HG02943 (cell line): ENCODE data around the gene TNFRSF18.
"Not testable (repeated sequence)": the region's sequence is repeated elsewhere in the genome, so short reads cannot be mapped to it uniquely, and the experiment has no call there.

Experiments
- ATAC-seq: cut with Tn5 transposase; IDR thresholded peaks from one replicate; pipeline ENCODE4 v1.9.1; 2021; ENCODE audit warnings: mild to moderate bottlenecking, low read depth, moderate library complexity; ENCODE audit not compliant: unreplicated experiment

The TNFRSF18 gene, protein sequence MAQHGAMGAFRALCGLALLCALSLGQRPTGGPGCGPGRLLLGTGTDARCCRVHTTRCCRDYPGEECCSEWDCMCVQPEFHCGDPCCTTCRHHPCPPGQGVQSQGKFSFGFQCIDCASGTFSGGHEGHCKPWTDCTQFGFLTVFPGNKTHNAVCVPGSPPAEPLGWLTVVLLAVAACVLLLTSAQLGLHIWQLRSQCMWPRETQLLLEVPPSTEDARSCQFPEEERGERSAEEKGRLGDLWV

DNA sequence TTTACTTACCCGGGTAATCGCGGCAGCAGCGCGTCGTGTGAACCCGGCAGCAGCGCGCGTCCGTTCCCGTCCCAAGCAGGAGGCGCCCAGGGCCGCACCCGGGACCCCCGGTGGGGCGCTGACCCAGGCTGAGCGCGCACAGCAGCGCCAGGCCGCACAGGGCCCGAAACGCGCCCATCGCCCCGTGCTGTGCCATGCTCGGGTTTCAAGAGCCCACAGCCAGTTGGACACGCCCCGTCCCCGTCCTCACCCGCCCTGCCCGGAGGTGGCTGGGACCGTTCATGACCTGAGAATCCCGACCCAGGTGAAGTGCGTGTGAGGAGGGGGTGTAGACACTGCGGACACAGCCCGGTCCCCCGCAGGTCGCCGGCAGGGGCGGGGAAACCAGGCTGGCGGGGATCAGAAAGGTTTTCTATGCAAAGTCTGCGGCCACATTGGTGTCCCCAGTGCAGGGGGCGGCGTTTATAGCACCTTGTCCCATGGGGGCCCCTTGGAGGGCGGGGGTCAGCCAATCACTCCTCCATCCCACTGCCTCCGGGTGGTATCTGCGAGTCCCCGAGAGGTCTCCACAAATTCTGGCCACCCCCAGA is at the start of gene TNFRSF18:
Gene TNFRSF18, minus strand, starts transcription at position 217 of the 590 bp plus-strand sequence. Its CDS starts 21 bp downstream, at position 196.
- no peak for ATAC-seq

DNA sequence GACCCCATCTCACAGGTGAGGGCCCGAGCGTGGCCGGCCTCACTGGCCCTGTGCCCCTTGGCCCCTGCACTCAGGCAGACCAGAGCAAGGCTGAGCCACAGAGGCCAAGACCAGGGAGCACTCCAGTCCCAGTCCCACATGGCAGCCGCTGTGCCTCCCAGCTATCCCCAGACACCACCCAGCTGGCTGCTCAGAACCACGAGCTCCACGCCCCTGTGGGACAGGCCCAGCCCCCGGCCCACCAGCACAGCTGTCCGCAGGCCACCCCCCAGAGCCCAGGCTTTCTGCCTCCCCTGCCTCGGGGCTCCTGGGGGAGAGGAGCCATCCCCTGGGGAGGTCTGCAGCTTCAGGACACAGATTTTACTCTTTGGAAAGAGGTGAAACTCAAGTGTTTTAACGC is 49.2 kb upstream of the TNFRSF18 start:
- ATAC-seq, result no peak

DNA sequence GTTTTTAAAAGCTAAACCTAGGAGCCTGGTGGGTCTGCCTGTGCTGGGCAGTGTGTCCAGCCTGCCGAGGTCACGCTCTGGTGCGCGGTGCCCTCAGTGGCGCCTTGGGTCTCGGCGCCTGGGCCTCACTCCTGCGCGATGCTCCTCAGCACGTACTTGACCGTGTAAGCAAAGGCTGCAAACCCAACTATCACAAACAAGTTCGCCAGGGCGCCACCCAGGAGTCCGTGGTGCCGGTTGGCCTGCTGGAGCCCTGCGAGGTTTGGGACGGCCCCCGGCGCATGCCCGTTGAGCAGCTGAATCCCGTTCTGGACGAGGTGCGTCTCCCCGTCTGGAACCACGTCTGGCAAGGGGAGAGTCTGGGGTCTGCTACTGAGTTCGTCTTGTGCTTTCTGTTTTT is 48.7 kb upstream of the TNFRSF18 start:
- ATAC-seq, result no peak

DNA sequence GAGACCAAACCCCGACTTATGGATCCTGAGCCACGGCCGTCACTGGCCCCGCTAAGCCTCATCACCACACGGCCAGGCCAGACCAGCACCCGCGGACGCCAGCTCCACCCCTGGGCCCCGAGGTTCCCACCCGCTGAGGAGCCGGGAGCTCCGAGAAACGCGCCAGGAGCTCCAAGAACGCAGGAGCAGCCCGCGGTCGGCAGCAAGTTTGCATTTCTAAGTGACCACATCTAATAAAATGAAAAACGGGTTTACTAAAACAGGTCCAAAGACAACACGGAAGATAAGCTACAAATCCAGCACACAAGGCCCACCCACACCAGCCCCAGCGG is 48.2 kb upstream of the TNFRSF18 start:
- ATAC-seq, result no peak

DNA sequence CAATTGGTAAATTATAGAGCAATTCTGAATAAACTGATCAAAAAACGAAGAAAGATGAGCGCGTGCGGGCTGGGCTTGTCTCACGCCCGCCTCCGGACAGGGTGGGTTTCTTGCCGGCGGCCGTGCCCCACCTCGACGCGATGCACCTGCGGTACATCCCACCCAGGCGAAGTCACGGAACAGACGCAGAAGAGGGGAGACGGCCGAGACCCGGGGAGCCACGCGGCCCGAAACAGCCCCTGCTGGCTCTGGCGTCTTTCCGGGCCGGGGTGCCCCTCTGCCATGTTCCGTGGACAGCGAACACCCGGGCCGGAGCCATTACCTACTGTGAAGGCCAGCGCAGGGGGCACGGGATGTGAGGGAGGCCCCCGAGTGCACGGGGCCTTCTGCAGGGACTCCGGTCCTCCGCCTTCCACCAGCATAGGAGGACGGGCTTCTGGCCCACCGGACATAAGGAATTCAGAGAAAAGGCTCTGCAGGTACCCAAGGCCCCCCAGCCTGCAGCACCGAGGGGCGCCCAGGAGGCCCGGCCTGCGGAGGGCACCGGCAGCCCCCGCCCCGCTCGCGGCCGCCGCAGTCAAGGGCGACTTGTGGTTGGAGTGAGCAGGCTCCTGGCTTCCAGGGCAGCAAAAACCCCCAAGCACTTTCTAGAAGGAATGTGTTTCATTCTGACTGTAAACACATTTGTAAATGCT is 47.7 kb upstream of the TNFRSF18 start:
- ATAC-seq, result no peak

DNA sequence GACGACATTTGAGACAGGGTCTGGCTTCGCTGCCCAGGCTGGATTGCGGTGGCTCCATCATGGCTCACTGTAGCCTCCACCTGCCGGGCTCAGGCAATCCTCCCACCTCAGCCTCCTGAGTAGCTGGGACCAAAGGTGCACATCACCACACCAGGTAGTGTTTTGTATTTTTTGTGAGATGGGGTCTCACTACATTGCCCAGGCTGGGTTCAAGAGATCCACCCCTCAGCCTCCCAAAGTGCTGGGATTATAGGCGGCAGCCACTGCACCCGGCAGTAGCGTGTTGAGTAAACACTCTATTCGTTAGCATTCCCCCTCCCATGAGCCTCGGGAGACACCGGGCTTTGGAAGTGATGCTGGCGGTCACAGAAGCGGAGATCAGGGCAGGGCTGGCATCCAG is 46.9 kb upstream of the TNFRSF18 start:
- ATAC-seq, result no peak

DNA sequence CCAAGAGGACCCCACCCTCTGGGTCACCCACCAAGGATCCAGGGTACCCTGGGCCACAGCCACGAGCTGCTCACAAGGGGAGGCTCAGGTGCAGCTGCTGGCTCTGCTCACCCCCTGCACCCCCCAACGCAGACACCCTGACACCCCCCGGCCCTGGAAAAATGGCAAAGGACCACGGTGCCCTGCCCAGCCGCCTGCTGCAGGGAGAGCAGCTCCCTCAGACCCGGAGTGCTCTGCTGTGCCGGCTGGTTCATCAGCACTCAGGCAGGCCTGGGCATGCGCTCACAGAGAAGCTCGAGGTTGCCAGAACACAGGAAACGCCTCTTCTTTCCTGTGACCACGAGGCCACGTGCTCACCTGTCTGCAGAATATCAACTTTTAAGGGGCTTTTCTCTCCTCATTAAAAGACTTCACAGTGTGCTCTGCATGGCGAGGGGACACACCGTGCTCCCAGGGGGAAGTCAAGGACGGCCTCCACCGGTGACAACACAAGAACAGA is 44.4 kb upstream of the TNFRSF18 start:
- no peak for ATAC-seq

DNA sequence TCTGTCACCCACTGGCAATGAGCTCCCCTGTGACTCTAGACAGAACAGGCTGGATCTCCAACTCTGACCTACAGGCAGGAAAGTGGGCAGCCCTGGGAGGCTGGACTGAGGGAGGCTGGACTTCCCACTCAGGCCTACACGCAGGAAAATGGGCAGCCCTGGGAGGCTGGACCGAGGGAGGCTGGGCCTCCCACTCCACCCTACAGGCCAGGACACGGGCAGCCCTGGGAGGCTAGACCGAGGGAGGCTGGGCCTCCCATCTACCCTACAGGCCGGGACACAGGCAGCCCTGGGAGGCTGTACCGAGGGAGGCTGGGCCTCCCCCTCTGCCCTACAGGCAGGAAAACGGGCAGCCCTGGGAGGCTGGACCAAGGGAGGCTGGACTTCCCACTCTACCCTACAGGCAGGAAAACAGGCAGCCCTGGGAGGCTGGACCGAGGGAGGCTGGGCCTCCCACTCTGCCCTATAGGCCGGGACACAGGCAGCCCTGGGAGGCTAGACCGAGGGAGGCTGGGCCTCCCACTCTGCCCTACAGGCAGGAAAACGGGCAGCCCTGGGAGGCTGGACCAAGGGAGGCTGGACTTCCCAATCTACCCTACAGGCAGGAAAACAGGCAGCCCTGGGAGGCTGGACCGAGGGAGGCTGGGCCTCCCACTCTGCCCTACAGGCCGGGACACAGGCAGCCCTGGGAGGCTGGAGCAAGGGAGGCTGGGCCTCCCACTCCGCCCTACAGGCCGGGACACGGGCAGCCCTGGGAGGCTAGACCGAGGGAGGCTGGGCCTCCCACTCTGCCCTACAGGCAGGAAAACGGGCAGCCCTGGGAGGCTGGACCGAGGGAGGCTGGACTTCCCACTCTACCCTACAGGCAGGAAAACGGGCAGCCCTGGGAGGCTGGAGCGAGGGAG is 41.9 kb upstream of the TNFRSF18 start:
- not testable (repeated sequence) for ATAC-seq

DNA sequence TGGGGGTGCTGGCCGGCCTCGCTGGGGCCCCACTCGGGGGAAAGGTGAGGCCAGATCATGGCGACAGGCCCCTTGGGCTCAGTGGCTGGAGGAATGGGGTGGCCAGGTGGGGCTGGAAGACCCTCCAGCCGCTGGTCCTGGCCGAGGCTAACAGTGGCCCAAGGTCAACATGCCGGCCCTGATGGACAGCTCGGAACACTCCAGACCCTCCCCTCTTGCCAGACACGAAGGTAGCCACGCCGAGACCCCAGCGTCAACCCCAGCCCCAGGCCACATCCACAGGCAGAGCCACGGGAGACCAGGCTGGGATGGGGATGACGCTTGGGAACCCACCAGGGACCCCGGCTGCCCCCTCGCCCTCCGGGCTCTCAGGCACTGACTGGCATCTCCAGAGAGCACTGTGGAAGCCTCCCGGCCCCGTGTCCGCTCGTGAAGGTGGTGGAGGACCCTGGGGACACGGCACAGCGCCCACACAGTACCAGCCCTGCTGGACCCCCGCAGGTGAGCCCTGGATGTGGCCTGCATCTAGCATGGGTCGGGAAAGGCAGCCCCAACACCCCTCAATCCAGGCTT is 41.0 kb upstream of the TNFRSF18 start:
- no peak for ATAC-seq

DNA sequence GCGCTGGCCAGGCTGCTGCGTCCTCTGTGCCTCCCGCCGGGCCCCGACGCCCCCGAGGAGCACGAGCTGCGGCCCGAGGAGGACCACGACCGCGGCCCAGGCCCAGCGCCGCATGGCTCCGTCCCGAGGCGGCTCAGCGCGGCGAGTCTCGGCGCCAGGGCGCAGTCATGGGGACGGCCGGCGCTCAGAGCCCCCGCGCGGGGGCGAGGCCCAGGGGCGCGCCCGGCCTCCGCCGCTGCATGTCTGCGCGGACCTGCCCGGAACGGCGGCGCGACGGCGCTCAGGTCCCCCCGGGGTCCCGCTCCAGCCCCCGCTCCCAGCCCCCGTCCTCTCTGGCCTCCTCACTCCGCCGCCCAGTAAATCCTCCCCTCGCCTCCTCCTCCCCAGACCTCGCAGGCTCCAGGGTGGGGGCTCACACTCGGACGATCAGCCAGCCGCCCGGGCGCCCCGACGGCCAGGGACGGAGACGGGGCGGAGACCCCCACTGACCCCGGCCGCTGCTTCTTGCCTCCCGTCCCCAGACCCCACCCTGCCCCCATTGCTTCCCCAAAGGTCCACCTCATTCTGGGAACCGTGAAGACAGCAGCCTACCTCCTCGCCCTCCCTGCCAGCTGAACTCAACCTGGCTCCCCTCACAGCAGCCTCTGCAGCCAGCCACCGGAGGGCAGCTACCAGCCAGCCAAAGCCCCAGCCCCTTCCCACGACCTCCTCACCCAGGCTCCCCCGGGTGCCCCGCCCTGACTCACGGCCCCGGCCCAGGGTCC is 40.4 kb upstream of the TNFRSF18 start, which contains the start of gene C1QTNF12:
Gene C1QTNF12, minus strand, starts transcription at position 146 of the 764 bp plus-strand sequence. Its CDS starts 32 bp downstream, at position 114.
- no peak for ATAC-seq

DNA sequence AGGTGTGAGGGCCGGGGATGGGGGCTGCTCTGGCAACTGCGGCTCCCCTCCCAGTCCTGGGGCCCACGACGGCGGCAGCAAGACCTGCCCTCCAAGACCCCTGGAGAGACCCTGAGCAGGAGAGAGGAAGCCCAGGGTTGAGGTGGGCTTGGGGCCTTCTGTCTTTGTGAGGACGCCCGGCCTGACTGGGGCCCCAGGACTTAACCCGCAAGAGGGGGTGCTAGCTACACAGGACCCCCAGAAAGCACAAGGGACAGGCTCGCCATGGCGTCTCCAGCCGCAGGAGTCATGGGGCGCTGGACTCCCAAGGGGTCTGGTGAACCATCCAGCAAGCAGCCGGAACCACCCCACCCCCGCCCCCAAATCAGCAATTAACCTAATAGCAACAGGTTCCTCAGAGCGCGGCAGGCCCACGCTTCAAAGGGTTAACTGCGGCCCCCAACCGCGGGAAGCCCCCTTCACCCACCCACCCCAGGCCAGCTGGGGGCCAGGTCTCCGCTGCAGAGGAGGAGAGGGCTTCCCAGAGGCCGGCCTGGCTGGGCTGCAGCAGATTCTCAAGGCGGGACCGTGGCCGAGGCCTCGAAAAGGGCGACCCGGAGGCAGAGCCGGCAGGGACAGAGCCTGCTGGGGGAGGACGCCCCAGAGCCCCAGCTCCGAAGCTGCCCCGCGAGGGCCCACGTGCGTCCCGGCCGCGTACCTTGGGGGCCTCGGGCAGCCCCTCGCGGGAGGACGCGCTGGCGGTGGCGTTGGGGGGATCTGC is 39.6 kb upstream of the TNFRSF18 start:
- ATAC-seq, result no peak

DNA sequence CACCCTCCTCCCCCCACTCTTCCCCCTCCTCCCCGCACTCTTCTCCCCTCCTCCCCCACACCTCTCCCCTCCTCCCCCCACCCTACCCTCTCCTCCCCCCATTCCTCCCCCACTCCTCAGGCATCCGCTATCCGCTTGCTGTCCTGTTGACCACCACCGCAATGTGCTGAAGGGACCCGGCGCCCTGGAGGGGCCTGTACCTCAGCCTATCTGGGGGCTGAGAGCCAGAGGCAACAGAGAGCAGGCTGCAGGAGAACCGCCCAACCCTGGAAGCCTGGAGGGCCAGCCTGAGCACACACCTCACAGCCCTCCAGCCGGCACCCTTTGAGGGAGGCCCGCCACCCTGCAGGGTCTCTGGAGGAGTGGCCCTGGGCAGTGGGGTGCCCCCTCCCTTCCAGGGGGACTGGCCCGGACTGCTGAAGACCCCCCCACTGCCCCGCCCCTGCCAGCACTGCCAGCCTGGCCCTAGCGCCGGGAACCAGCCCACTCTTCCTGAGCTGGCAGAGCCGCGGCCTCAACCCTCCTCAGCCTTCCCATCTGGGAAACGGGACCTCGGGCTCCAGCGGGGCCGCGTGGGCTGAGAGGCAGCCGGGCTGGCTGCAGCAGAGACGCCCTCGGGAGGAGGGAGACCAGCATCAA is 38.9 kb upstream of the TNFRSF18 start:
- no peak for ATAC-seq

DNA sequence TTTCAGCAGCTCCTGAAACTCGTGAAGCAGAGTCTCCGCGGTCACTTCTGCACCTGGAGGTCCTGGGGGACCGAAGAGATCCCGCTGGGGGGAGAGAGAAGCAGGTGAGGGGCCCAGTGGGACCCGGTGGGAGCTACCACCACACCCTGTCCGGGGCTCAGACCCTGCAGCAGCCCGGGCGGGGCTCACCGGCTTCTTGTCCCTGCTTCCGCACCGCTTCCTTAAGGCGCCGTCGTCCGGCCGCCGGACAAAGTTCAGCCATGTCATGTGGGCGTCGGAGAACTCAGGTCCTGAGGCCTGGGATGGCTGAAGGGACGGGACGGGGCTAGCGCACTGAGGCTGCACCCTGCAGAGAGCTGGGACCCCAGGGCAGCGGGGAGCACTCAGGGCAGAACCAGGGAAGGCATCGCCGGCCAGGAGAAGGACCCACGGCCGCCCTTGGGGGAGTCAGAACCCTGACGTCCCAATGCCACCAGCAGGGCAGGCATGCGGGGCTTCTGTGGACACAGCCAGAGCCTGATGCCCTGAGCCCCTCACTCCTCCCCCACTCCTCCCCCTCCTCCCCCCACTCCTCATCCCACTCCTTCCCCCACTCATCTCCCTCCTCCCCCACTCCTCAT is 37.9 kb upstream of the TNFRSF18 start:
- no peak for ATAC-seq

DNA sequence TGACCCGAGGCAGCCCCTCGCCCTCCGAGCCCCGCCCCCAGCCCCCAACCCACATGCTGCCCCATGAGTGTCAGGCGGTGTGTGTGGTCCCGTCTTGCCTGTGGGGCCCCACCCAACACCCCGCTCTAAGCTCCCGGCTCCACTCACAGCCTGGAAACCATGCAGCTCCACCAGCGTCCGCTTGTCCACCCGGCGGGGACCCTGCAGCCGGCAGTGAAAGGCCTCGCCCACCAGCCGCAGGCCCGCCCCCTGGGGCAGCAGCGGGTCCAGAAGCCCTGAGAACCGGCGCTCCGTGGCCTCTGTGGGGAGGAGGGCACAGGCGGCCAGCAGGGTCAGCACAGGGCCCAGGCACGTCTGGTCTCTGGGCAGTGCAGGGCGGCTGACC is 37.4 kb upstream of the TNFRSF18 start:
- ATAC-seq, result no peak

DNA sequence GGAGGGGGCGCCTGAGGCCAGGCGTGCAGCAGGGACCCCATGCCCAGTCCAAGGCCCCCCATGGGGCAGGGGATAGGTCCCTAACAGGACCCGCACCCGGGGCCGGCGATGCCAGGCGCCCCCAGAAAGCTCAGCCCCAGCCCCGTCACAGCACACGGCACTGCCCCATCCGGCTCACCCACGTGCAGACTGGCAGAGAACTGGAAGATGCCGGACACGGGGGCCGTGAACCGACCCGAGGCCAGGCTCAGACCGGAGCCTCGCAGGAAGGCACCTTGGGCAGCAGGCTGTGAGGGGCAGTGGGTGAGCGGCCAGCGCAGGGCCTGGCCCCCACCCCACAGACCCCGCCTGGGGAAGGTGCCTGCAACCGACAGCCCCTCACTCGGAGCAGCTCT is 36.9 kb upstream of the TNFRSF18 start:
- ATAC-seq, result no peak

DNA sequence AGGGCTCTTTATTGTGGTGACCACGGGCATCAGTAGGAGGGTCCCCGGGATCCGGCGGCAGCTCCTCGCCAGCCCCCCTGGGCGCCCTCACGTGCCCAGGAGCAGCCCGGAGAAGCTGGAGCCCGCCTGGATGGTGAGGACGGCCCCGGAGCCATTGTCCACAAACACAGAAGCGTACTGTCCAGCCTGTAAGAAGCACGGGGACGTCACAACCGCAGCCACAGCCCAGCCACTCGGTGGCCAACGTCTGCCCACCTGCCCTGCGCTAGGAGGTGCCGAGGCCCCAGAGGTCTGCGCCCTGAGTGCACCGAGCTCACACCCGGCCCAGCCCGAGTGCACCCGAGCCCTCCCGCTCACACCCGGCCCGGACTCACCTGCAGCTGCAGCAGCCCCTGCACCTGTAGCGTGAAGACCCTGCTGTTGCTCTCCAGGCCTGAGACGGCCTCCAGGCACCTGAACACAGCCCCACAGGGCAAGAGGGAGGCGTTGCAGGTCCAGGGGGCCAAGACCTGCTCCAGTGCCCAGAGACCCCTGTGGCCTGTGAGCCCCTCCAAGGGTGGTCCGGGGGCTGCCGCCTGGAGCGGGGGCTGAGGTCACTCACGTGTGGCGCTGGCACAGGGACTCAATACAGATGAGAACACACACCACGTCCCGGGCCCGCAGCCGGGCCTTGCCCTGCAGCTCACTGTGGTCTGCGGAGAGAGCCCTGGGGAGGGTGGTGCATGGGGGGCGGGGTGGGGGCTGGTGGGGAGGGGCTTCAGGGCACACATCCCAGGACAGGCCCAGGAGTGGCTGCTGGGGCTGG is 36.3 kb upstream of the TNFRSF18 start:
- no peak for ATAC-seq

DNA sequence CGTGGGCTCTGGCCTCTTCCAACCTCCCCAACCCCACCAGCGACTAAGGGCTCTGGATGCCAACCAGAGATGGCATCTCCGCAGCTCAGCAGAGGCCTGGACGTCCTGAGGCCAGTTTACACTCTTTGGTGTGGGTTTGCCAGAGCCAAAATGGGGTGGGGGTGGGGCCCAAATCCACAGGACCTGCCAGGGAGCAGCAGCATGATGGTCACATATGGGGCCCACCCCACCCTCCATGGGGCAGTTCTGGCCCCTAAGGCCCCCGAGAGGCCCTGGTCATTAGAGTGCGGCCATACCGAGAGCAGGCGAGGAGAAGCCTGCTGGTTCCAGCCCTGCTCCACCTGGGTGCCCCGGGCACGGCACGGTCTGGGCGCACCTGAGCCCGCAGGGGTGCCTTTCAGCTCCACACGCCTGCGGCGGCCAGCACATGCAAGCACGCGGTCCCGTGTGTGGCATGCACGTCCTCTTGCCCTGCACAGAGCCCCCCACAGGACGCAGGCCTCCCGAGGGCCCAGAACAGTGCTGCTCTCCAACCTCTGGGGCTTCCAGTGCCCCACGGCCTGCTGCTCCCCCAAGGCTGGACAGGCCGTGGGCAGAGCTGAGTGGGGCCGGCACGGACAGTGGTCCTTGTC is 35.3 kb upstream of the TNFRSF18 start:
- ATAC-seq, result no peak
